SHP77 treated with DMSO at 0.1 percent for 48 hours (cell line): ENCODE measurements around the gene BCL2L1.

ENCODE experiments used
- DNase-seq: peaks from one replicate; lab custom pipeline; 2025; lab: John Stamatoyannopoulos, UW

The BCL2L1 gene

DNA sequence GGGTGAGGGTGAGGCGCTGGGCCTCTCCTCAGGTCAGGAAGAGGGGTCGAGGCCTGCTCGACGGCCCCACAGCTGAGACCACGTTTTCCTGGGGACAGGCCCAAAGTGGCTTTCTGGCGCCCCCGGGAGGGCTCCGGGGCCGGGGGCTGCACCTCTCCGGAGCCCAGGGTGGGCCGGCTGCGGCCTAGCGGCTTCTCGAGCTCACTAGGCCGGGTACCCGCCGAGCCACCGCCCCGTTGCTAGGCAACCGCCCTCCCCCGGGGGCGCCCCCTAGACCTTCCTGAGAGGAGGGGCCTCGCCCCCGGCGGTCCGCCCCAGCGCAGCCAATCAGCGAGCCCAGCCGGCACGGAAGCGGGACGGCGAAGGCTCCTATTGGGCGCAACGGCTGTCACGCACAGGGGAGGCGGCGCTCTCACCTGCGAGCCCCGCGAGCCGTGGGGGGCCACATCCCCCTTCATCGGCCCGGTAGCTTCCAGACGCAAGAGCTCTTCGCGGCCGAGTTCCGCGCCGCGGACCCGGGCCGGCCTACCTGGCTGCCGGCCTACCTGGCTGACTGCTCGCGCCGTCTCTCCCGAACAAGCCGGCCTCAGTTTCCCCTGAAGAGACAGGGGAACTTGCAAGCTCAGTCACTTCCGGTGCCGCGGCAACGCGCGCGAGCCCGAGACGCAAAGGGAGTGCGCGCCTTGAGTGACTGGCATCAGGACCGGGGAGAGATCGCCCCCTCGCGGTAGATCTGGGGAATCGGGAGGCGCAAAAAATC is 831 bp upstream of the BCL2L1 start:
- DNase-seq = peak; percentile 86

DNA sequence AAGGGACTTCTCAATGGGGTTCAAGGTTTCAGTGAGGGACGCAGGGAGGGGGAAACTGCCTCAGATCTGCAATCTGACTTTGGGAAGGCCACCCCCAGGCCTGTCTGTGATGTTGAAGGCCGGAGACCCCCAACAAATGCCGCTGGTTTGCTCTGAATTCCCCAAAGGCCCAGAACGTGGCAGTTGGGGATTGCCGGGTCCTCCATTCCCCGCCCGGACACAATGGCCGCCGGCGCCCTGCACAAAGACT is 326 bp upstream of the BCL2L1 start:
- no peak for DNase-seq

DNA sequence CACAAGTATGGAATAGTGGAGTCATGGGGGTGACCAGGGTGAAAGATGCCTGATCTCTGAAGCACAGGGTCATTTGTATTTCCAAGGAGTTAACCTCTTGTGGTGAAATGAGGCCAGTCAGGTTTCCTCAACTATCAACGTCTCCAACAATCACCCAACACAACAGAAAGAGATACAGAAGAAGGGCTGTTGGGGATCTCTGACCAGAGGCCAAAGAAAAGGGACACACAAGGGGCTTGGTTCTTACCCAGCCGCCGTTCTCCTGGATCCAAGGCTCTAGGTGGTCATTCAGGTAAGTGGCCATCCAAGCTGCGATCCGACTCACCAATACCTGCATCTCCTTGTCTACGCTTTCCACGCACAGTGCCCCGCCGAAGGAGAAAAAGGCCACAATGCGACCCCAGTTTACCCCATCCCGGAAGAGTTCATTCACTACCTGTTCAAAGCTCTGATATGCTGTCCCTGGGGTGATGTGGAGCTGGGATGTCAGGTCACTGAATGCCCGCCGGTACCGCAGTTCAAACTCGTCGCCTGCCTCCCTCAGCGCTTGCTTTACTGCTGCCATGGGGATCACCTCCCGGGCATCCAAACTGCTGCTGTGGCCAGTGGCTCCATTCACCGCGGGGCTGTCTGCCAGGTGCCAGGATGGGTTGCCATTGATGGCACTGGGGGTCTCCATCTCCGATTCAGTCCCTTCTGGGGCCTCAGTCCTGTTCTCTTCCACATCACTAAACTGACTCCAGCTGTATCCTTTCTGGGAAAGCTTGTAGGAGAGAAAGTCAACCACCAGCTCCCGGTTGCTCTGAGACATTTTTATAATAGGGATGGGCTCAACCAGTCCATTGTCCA is 1.0 kb downstream of the BCL2L1 start:
- DNase-seq = no peak

DNA sequence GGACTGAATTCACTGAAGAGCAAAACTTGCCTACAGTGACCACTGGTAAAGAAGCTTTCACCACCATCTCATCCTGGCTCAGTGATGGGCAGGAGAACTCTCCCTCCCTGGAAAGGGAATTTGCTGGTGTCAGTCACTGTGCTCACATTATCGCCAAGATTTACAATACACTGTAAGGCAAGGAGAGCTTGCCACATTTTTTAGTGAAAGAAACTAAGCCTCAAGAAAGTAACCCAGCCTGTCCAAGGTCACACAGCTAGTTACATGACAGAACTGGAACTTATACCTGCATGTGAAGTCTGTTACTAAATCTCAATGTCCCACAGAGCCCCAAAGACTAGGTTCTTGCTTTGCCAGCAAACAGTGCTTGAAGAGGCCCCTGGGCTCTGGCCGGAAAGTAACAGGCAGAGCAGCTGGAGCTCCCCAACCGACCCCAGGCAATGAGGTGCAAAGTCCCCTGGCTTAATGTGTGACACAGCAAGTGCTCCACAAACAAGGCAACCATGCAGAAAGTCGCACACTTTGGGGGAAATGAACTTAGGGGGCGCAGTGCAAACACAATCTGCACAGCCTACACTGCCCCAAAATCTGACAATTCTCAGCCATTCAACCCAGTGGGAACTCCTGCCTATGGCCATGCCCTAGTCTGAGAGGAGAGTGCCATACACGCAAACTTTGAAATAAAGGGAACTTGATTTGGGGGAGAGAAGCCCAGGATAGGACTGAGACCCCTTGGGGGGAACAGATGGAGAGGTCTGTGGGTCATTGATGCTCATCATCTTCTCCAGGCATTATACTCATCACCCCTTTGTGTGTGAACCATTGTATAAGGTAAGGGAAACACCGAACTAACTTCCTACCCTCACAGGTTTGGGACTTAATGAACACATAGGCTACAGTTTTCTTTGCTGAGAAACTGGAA is 1.9 kb downstream of the BCL2L1 start:
- DNase-seq = no peak

DNA sequence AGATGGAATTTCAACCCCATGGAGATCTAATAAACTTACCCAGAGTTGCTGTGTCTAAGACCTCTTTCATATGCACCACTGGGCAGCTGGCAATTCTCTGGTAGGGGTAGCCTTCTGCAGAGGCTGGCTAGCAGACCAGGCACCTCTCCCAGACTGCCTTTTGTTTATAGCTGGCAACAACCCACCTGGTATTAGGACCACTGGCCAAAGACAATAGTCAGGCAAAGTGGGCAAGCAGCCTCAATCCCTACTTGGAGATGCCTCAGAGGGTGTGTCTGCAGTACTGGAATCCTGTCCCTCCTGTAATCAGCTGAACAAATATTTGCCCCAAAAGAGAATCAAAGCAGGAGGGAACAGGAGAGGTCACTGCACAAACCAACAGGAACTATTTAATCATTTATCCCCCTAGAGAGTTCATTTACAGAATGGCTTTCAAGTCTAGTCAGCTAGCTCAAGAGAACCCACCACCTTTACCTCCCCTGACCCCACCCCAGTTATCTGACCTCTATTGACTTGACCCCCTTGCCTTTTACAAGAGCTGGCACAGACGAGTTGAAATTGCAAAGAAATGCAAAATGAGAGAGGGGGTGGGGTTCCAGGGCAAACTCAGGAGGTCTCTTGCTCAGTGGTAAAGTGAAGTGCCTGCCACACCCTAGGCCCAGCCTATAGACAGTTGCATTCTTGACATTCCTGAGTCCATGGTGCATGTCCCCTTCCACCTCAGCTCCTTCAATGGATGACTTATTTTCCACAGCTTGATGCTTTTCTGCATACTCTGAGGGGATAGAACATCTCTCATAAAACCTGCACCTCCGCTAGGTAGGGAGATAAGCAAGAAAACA is 2.8 kb downstream of the BCL2L1 start:
- no peak for DNase-seq

DNA sequence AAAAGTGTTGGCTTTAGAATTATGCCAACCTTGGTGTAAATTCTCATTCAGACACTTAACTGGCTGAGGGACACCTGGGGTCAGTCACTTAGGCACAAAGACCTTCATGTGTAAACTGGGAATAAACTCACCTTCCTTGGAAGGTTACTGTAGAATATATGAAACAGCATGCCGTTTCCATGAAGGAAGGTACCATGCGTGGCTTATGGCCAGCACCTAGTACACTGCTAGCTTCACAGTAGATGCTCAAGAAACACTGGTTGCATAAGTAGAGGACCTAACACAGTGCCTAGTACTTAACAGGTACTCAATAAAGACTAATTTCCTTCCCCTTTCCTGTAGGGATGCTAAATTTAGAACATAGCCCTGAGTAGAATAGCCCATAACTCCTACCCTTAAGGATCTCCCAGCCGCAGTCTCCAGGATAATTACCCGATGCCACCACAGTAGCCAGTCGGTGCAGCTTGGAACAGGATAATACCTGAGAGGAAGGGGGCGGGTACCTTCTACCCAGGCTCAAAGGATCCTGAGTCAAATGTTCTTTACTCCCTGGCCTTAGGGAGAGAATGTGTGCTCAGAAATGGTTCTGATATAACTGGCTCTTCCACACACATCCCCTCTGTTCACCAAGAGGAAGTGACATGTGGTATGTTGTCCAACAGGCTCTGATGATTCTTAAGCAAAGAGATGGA is 3.6 kb downstream of the BCL2L1 start:
- no peak for DNase-seq

DNA sequence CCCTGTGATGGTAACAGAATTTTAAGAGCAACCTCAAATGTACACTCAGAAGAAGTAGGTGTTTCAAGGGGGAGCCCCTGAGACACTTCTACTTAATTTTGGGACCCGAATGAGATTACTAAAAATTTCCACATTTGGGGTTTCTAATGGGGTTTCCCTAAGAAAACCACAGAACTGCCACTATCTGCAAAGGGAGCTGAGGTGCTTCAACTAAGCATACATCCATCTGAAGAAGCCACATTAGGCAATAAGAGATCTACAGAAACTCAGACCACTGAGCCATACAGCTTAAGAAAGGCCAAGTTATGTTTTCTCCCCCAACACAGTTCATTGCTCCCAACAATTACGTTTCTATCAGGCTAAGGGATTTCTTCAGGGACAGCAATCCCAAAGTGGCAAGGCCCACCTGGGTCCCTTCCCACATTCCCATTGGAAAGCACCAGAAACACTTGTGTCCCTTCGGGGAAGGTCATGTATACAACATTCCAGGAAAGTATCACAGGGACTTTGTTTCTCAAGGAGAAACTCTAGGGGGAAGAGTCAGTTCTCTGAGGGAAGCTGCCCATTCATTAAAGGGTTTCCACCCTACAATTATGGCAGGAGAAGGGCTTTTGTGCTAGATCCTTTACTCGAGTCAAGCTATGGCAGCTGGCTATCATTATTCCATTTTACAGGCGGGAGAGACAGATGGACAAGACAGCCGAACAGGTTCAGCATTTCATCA is 5.0 kb downstream of the BCL2L1 start:
- no peak for DNase-seq

DNA sequence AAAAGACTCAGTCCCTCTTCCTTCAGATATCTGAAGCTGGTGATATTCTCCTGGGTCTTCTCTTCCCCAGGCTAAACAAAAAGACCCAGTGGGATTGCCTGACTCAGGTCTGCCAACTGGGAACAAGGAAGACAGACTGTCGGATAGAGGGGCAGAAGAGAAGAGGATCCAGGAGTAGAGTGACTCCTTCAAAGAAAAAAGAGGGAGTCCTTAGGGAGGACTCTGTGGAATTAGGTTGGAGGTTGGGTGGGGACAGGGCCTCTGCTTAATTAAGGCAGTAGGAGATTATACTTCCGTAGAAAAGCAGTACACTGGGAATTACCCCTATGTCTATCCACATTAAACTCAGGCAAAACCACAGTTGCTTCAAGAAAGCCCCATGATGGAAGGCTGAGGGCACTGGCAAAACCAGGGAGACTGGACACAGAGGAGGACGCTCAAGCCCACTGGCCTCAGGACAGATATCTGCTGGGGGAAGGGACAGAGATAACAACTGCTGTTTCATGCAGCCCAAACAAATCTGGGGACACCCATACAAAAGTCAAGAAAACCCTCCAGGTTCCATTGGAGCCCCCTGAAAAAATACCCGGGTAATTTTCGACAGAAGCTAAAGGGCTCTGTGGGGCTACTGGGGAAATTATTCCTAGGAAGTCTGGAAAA is 5.7 kb downstream of the BCL2L1 start:
- no peak for DNase-seq

DNA sequence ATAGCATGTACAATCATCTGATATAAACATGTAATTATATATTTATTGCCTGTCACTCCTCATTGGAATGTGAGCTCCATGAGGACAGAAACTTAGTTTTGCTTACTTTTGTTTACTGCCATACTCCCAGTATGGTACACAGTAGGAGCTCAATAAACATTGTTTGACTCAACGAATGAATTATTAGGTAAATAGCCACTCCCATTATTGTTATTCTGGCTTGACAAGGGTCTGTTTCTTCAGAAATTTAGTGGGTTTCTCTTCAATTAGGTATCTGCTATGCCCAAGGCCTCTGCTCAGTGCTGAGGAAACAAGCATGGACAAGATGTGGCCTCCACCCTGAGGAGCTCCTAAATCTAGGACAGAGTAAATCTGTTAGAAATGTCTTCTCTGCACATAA is 6.3 kb downstream of the BCL2L1 start:
- DNase-seq = no peak

DNA sequence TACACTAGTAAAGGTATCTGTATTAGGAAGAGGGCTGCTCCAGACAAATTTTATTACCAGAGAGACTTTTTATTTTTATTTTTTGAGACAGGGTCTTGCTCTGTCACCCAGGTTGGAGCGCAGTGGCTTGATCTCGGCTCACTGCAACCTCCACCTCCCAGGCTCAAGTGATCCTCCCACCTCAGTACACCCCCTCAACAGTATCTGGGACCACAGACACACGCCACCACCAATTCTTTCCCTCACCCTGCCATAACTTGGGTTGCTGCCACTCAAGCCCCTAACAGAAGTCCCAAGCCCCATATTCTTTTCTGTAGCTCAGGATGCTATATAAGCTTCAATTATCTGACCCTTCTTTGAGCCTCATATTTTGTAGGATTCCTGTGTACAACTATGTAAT is 6.9 kb downstream of the BCL2L1 start:
- no peak for DNase-seq

DNA sequence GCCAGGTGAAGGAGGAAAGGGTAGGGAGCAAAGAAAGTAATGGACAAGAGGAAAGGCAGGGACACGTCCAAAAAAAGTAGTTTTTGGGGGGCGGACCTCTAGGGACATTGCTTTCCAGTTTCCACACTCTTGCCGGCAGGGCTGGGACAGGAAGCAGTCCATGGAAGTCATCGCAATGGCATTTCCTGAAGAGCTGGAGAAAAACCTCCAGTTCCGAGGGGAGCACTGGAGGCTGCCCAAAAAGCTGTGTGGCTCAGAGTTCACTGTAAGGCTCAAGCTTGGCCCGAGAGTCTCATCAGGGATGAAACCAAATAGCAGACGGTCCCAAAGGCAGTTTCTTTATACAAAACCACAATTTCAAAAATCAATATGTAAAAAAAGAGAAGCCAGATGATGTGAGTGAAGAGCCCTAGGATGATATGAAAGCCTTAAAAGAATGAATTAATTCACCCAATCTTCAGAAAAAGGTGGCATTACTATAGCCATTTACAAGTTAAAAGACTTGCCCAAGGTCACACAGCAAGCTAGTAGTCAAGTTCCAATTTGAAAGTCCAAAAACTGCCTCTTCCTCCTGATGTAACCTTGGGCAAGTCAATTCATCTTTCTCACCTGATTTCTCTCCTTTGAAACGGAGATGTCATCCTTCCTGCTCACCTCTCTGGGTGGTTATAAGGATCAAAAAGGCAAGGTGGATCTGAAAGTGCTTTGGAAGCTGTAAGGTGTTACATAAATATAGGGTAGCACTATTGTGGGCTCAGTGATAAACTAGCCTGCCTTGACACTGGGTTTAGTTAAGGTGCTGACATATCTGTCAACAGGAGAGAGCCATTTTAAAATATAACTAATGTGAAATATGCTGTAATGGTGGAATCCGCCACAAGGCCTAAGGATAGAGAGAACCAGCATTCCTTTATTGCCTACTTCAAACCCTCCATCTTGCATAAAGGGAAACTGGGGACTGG is 9.1 kb downstream of the BCL2L1 start:
- no peak for DNase-seq

DNA sequence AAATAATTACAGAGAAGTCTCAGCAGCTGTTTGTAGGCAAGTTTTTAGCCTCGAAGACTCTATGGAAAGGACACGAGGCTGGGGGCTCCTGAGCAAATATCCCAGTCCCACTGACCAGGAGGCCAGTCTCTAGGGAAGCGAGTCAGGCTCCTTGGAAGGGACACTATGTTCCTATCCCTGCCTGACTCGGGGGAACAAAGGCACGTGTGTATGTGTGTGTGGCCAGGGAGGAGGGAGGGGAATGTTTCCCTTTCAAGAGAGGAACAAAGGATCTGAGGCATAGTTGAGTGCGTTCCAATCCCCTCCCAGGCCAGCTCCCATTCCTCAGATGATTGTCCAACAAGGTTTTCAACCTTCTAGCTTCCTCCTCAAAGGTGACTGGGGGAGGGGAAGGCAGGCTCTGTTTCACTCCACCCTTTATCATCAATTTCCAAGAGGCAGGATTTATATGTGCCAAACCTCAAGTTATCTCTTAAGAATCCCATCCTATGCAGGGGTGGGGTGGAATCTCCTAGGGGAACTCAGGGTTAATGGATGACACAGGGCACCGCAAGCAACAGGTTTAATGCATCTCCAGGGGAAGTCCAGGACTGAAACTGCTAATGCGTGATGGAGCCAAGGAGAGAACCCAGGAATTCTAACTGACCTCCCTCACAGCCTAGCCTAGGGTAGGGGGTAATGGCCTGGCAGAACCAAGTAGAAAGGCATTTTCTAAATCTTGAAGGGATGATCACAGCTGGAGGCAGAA is 9.9 kb downstream of the BCL2L1 start:
- DNase-seq = no peak

DNA sequence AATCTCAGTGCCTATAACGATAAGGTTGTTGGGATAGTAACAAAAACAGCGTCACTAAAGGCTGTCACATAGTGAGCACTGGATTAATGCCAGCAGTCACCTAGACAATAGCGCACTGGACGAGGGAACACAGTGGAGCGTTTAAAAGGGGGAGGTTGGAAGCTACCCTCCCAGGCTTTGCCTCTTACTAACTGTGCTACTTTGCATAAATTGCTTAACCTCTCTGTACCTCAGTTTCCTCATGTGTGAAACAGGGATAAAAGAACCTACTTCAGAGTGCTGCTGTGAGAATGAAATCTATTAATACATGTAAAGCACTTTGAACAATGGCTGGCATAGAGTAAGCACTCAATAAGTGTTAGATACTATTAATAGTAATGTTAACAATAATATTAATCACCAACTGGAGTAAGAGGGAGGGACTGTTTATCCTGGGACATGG is 10.5 kb downstream of the BCL2L1 start:
- DNase-seq = no peak

DNA sequence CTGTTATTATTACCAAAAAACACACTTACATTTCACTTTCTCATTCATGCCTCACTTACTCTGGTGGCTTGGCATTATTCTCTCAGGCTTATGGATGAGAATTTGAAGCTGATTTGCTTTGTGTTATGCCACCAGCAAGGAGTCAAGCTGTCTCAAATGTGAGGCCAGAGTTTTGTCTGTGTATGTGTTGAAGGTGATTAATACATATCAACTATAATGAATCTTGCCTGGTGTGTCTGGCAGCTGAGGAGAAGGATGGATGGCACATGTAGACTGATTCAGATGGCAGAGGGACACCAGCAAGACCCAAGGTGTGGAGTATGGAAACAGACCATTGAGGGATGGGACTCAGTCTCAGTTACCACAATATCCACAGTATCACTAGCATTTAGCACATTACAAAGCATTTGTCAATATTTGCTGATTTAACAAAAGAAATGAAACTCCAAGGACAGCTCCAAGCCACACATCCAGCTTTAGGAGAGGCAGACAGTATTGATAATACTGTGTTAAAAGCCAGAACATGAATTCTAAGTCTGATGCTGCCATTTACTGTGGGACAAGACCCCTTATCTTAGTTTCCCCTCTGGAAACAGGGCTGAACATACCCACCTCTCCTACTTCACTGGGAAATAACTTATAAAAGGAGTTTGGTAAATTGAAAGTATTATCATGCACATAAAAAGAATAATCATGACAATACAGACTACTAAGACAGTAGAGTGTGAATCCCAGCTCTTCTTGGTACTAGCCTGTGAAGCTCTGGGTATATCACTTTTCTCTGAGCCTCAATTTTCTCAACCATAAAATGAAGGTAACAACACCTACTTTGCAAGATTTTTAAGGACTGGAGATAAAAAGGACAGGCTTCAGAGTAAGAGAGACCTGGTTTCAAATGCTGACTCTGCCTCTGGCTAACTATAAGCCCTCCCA is 11.2 kb downstream of the BCL2L1 start:
- peak; percentile 28 for DNase-seq

DNA sequence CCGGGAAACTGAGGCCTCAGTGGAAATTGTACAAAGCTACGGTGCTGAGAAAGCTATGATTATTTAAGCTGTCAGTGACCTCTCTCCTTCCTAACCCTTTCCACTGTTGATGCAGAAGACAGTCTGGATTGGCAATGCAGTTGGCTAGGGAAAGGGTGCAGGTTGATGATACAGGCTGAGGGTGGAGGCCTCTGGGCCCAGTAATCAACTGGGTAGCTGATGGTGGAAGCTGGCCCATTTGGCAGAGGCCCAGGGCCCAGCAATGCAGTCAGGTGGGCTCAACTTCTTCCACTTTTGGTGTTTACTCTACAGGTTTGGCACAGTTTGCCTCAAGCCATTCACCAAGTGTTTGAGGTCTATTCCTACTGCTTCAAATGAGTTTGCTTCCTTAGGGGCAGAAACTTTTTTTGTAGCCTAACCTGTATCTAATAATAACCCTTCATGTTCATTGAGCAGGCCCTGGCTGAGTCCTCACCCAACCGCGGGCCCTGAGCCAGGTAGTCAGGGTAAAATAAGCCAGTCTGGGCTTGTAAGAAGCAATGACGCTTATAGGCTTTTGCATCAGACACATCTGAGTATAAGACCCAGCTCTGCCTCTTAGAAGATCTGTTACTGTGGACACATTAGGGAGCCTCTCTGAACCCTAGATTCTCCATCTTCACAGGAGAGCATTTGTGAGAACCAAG is 12.1 kb downstream of the BCL2L1 start:
- DNase-seq = no peak

DNA sequence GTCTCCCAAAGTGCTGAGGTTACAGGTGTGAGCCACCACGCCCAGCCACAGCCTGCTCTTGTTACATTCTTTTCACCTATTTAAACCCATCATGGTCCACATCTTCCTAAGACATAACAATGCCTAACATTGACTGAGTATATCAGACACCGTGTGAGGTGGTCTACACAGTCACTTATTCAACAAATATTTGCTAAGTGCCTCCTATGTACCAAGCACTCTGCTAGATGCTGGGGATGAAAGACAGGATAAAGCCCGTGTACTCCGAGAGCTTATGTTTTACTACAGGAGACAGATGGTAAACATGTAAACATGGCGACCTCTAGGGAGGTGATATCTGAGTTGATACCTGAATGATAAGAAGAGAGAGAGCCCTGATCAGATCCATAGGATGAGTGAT is 12.7 kb downstream of the BCL2L1 start:
- DNase-seq = no peak
